SJCRH30 (cell line): ENCODE measurements around the gene STXBP3. TPM values are rescaled to one million over a fixed set of nuclear protein-coding genes. Genes with fewer than 3 reads are reported as not detected.

Experiments used
- DNase-seq, 2 experiments: peaks; one replicate each; pipeline ENCODE4 v3.0.0-alpha.2; 2015 to 2020
- H3K27ac ChIP-seq: fragments of 250-450 bp; sonication (Bioruptor Pico); 2 replicates; pipeline ENCODE4 v1.5.1; 2020; ENCODE audit warnings: mild to moderate bottlenecking, moderate library complexity
- H3K27me3 ChIP-seq: fragments of 250-450 bp; sonication (Bioruptor Pico); 2 replicates; pipeline ENCODE4 v1.5.1; 2020; ENCODE audit warnings: mild to moderate bottlenecking, moderate library complexity
- H3K36me3 ChIP-seq: fragments of 250-450 bp; sonication (Bioruptor Pico); 2 replicates; pipeline ENCODE4 v1.5.1; 2020; ENCODE audit warnings: mild to moderate bottlenecking, moderate library complexity
- H3K4me1 ChIP-seq: fragments of 250-450 bp; sonication (Bioruptor Pico); 2 replicates; pipeline ENCODE4 v1.5.1; 2020; ENCODE audit warnings: mild to moderate bottlenecking, moderate library complexity
- H3K4me3 ChIP-seq: fragments of 250-450 bp; sonication (Bioruptor Pico); 2 replicates; pipeline ENCODE4 v1.5.1; 2020; ENCODE audit warnings: mild to moderate bottlenecking, moderate library complexity
- H3K9me3 ChIP-seq: fragments of 250-450 bp; sonication (Bioruptor Pico); replicated peaks from 2 replicates; pipeline ENCODE4 v1.5.1; 2020; ENCODE audit warnings: mild to moderate bottlenecking, moderate library complexity
- total RNA-seq: library from RNA; depleted of rRNA; stranded (reverse); fragments of >200 nt; shearing (Covaris generic); gene quantifications from 2 replicates; pipeline ENCODE4 v1.2.3, GENCODE V29; 2014

STXBP3 gene
- total RNA-seq, 1 experiment from 2014 or later, result 38.6 TPM

DNA sequence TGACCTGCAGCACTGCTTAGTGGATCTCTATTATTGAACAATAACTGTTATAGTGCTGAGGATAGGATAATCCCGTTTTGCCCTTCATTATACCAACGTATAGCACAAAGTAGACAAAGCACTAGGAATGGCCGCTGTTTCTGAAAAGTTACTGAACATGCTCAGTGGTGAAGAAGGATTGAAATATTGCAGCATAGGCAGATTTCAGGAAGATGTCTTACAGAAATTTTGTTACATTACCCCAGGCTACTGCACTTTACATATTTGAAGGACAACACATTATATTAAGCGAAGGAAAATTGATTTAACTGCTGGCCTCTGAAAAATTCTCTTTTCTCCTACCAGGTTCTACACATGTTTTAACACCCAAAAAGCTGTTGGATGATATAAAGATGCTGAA lies 62.0 kb downstream of the STXBP3 start:
- no peak for DNase-seq
- peaks cover 13% of the 10 kb centered on the region for H3K36me3 ChIP-seq

DNA sequence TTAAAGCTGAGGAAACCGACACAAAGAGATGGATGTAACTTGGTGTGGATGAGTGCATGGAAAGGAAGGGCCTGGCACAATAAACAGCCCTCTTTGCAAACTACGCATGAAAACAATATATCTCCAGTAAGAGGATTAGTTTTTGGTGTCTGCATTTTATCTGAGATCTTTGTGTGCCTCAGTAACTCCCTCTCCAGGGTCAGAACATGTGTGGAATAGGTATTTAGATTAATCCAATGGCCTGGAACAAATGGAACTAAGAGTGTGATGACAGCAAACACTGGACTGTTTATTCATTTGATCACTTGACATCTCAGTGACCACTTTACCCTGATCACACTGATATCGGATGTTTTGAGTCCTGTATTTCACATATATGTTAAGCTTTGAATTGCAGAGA lies 65.1 kb downstream of the STXBP3 start:
- no peak for DNase-seq
- H3K4me3 ChIP-seq, result no peak overlapping the region
- no peaks in the 10 kb centered on the region for H3K27me3 ChIP-seq
- peaks cover 10% of the 10 kb centered on the region for H3K4me1 ChIP-seq
- no peak overlapping the region for H3K27ac ChIP-seq
- no peaks in the 10 kb centered on the region for H3K9me3 ChIP-seq
- peaks cover 10% of the 10 kb centered on the region for H3K36me3 ChIP-seq

More for the DNA sequence above, 62.0 kb downstream of the STXBP3 start:
- no peak overlapping the region for H3K4me3 ChIP-seq
- H3K27ac ChIP-seq, result no peak overlapping the region
- H3K27me3 ChIP-seq, result no peaks in the 10 kb centered on the region
- H3K4me1 ChIP-seq, result no peaks in the 10 kb centered on the region
- no peaks in the 10 kb centered on the region for H3K9me3 ChIP-seq

DNA sequence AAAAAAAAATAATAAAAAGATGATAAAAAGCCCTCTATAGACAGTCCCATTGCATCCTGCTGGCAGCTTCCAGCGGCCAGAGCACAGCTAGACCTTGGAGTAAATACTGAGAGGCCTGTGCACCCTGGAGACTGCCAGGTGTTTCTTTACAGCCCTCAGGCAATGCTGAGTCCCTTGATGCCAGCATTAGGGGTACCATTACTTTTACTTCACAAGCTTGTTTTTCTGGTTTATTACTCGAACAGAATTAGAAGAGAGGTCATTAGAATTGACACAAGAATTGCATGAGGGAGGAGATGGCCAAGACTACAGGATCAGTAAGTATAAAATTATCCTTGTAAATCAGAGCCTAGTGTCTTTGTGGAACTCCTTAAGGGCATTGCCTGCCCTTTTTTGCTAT lies 66.9 kb downstream of the STXBP3 start:
- H3K4me1 ChIP-seq, result peaks cover 13% of the 10 kb centered on the region
- no peak overlapping the region for H3K27ac ChIP-seq
- H3K9me3 ChIP-seq, result no peaks in the 10 kb centered on the region
- no peak for DNase-seq
- H3K36me3 ChIP-seq, result peaks cover 4% of the 10 kb centered on the region
- H3K27me3 ChIP-seq, result no peaks in the 10 kb centered on the region
- no peak overlapping the region for H3K4me3 ChIP-seq

DNA sequence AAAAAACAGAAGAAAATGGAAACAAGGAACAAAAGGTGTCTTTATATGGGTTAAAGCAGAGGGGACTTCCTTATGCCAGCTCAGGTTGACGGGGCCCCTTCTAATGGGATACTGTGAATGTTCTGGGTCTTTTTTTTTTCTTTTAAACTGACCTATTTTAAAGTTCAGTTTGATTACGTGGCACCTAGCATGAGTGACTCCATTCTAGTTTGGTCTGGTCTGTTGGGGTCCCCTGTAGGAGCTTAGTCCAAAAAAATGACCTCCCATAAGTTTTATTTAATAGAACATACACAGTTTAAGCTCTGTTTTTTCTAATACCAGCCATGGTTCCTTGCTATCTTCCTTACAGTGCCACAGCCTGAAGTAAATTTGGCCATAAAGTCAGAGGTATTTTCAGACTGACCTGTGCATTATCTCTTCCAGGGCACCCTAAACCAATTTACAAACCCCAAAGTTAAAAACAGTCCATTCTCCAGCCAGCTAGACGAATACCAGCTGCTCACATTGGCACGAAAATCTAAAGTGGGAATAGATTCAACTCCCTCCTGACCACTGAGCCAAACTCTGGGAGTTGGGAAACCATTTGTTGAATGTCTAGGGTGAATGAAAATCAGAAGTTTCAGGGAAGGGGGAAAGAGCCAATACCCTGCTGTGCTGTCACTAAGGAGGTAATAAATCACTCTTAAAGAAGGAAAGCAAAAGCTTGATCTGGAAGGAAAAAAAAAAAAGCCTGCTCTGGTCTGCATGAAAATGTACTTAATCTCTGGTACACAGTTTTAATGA lies 68.1 kb downstream of the STXBP3 start:
- Histone ChIP-seq H3K27me3 (no peaks in the 10 kb centered on the region), H3K27ac (no peak overlapping the region), H3K4me3 (no peak overlapping the region), H3K4me1 (peaks cover 13% of the 10 kb centered on the region), H3K36me3 (no peaks in the 10 kb centered on the region; the same call in 1 of the 2 replicates), H3K9me3 (no peaks in the 10 kb centered on the region)
- no peak for DNase-seq

DNA sequence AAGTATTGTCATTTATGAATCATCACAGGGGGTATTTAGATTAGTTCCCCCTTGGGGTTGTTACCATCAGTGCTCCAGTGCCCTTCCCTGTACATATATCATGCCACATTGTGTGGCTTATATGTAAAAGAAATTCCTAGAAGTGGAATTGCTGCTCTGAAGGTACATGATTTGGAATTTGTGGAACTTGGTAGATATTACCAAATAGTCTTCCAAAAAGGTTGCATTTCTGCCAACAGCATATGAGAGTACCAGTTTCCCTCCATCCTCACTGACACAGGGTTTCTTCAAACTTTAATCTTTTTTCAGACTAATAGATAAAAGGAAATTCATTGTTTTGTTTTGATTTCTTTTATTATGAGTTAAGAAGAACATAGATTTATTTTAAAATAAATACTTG lies 69.1 kb downstream of the STXBP3 start:
- DNase-seq, result peak in 1 of 2 experiments; percentile 15
- Histone ChIP-seq H3K36me3 (no peaks in the 10 kb centered on the region; the same call in 1 of the 2 replicates), H3K4me1 (peaks cover 13% of the 10 kb centered on the region), H3K27me3 (no peaks in the 10 kb centered on the region), H3K4me3 (peak overlapping the region; percentile 49), H3K27ac (peak overlapping the region; percentile 97), H3K9me3 (no peaks in the 10 kb centered on the region)

DNA sequence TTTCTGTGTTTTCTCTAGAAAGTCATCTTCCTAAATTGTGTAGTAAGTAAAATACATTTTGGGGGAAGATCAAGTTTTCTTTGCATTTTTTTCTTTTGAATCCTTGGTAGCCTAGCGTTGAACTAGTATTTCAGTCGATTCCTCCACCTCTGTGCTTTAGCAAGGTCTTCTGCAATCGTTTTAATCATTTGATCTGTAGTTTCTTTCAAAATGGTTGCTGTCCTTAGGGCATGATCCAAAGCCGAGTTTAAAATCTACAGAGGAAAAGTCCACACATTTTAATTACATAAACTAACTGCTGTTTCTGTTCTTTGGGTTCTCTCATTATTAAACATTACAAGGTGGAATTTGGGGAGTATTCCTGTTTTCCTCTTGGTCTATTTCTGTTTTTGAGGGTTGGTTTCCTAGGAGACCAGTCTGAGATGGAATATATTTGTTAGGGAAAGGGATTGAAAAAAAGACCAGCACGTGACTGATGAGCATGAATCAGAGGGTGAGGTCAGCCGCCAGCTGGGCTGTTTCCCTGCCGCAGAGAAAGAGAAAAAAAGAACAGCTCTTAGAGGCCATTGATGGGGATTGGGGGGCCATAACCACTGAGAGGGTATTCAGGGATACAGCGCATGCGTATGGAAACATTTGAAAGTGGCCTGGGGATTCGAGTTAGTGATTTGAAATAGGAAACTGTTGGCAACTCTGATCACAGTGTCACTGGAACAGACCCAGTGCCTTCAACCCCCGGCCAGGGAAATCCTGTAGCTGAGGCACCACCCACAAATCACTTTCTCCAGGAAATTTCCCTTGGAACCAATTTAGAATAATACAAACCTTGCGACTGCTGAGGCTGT lies 69.8 kb downstream of the STXBP3 start:
- H3K9me3 ChIP-seq, result no peaks in the 10 kb centered on the region
- peaks cover 13% of the 10 kb centered on the region for H3K4me1 ChIP-seq
- no peaks in the 10 kb centered on the region for H3K36me3 ChIP-seq
- DNase-seq, result peak; percentile 96 to 98
- H3K4me3 ChIP-seq, result peak overlapping the region; percentile 49
- peak overlapping the region; percentile 97 for H3K27ac ChIP-seq
- no peaks in the 10 kb centered on the region for H3K27me3 ChIP-seq

DNA sequence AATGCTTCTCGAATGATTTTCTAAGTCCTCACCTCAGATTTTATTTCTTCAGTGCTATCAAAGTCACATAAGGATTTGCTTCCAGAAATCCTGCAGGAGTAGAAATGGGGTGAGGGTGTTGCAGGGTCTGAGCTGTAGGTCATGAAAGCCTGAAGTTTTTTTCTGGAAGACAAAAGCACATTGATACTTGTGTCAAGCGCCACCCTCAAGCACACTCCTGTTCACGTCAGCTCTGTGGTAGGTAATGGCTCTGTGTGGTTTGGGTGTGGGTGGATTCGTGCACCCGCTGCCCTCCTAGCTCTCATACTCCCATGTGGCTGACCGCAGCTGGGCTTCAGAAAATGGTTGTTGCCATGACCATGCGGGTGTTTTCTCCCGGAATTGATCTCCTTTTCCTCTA lies 70.5 kb downstream of the STXBP3 start:
- Histone ChIP-seq H3K4me3 (peak overlapping the region; percentile 49), H3K27ac (peak overlapping the region; percentile 97), H3K9me3 (no peaks in the 10 kb centered on the region), H3K4me1 (peaks cover 13% of the 10 kb centered on the region), H3K36me3 (no peaks in the 10 kb centered on the region), H3K27me3 (no peaks in the 10 kb centered on the region)
- DNase-seq, result peak; percentile 87 to 94

DNA sequence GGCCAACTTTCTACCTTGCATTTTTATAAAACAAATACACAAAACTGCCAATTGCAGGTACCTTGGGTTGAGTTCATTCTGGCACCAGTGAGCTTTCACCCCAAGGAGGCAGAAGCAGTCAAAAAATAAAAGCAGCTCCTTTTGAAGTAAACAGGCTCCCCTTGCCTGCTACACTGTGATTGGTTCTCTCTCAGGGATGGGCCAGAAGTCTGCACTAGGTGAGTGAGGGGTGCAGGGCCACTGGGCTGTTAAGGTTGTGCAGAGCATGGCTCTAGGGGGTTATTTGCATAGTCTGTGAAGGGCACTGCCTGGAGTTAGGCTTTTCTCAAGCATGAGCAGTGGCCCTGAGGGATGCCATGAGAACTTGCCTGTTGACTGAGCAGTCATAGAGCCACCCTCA lies 71.3 kb downstream of the STXBP3 start:
- Histone ChIP-seq H3K4me1 (peaks cover 13% of the 10 kb centered on the region), H3K27me3 (no peaks in the 10 kb centered on the region), H3K4me3 (peak overlapping the region; percentile 49), H3K36me3 (no peaks in the 10 kb centered on the region), H3K27ac (peak overlapping the region; percentile 97), H3K9me3 (no peaks in the 10 kb centered on the region)
- no peak for DNase-seq

DNA sequence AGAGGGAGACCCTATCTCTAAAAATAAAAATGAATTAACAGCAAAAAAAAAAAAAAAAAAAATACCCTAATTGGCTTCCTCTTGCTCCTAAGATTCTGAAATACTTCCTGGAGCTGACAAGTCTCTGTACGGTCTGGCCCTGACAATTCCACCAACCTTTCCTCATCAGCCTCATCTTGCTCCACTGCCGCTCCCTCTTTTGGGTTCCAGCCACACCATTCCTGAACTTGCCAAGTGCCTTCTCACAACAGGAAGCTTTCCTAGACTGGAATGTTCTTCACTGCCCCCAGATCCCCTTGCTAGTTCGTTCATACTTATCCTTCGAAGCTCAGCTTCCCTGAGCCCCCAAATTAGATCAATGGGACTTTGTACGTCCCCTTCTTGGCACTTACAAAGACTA lies 73.4 kb downstream of the STXBP3 start:
- Histone ChIP-seq H3K4me1 (peaks cover 13% of the 10 kb centered on the region), H3K4me3 (no peak overlapping the region), H3K36me3 (no peaks in the 10 kb centered on the region), H3K9me3 (no peaks in the 10 kb centered on the region), H3K27me3 (no peaks in the 10 kb centered on the region), H3K27ac (no peak overlapping the region)
- no peak for DNase-seq

DNA sequence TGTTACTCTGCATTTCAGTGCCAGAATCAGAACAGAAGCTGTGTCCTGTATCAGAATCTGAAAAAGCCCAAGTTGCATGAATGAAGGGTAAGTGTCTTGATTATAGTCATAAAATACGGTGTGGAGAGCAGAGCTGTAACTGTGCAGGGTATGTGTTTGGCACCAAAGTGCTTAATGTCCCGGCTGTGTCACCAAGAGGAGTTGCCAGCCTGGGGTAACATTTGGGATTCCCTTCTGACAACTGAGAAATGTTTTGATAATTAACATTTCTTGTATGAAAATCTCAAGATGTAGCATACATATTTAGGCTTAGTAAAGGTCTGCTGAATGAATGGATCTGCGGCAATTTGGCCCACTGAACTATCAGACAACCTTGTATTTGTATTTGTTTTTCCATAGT lies 77.2 kb downstream of the STXBP3 start:
- H3K27me3 ChIP-seq, result no peaks in the 10 kb centered on the region
- no peaks in the 10 kb centered on the region for H3K9me3 ChIP-seq
- no peak for DNase-seq
- H3K27ac ChIP-seq, result no peak overlapping the region
- peaks cover 6% of the 10 kb centered on the region; the same call in 1 of the 2 replicates for H3K4me1 ChIP-seq
- H3K36me3 ChIP-seq, result no peaks in the 10 kb centered on the region
- H3K4me3 ChIP-seq, result no peak overlapping the region

DNA sequence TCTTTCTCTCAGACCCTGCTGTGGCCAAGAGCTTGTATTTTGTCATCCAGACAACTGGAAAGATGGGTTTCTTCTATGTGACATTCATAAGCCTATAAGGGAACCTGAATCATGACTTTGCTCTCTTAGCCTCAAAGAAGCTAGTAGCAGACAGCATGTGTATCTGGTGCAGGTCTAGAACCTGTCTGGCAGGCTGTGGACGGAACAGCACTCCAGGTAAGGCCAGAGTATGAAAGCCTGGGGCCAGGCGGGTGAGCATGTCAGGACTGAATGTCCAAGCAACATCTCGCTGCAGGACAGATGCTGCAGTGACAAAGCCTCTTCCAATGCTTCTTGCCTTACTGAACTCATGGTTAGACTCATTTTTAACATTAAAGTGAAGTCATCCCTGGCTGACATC lies 77.6 kb downstream of the STXBP3 start:
- Histone ChIP-seq H3K27ac (no peak overlapping the region), H3K4me1 (peaks cover 10% of the 10 kb centered on the region; the same call in 1 of the 2 replicates), H3K9me3 (no peaks in the 10 kb centered on the region), H3K4me3 (no peak overlapping the region), H3K27me3 (no peaks in the 10 kb centered on the region), H3K36me3 (no peaks in the 10 kb centered on the region)
- DNase-seq, result no peak

DNA sequence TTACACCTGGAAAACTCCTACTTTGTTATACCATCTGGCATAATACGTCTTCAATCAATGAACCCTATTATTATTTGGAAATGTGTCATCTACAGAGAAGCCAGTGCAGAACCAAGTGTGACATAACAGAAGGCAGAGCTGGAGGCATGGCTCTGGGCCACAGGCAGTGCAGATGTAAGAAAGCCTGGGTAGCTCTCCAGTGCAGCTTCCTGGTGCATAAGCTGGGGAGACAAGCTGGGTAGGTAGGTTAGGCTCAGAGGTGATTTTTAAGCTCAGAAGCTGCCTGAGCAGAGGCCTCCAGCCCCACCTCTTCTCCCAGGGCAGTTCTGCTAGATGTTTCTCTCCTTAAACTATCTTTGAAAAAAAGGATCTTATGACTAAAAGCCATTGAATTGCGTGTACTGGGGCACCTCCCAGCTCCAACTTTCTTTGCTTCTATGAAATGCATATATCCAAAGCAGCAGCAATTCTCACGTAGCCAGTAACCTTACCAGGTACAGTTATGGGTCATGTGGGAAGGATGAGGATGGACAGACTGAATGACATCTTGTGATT lies 79.7 kb downstream of the STXBP3 start:
- H3K27me3 ChIP-seq, result no peaks in the 10 kb centered on the region
- H3K36me3 ChIP-seq, result no peaks in the 10 kb centered on the region
- H3K27ac ChIP-seq, result no peak overlapping the region
- H3K4me1 ChIP-seq, result peaks cover 26% of the 10 kb centered on the region
- no peaks in the 10 kb centered on the region for H3K9me3 ChIP-seq
- no peak overlapping the region for H3K4me3 ChIP-seq
- no peak for DNase-seq

DNA sequence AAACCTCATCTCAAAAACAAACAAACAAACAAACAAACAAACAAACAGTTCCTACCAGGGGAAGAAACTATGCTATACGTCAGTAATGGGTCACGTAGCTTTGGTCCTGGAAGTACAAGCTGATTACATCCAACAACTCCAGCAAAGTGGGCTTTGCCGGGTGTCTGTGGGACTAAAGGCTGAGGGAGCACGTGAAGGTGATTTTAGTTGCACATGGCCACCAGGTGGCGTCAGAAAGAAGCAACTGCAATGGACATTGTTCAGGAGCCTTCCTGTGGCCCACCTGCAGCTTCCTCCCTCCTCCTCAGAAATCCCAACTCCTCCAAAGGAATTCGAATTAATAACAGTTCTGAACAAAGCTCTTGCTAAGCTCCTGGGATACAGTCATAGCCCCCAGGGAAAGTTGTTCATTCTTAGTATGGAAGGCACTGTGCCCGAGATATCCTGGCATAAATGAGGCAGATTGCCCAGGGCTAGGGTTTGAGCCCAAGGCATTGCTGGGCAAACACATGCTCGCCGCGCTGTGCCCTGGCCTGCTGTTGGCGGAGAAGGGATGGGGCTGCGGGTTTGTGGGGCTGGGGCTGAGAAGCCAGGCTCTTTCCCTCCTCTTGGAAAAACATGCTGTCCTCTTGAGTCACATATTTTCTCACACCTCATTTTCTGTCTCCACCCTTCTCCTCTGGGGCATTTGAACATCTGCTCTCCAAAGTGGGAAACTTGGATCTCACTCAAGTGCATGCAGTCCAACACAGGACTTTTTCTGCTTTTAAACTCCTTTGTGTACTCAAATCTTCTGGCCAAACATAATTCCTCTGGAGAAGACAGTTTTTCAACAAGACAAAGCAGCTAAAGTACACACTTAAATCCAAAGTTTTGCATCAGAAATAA lies 81.8 kb downstream of the STXBP3 start:
- peak; percentile 76 to 90 for DNase-seq
- Histone ChIP-seq H3K9me3 (no peaks in the 10 kb centered on the region), H3K4me1 (peaks cover 27% of the 10 kb centered on the region), H3K4me3 (no peak overlapping the region), H3K27ac (no peak overlapping the region), H3K36me3 (no peaks in the 10 kb centered on the region), H3K27me3 (no peaks in the 10 kb centered on the region)

DNA sequence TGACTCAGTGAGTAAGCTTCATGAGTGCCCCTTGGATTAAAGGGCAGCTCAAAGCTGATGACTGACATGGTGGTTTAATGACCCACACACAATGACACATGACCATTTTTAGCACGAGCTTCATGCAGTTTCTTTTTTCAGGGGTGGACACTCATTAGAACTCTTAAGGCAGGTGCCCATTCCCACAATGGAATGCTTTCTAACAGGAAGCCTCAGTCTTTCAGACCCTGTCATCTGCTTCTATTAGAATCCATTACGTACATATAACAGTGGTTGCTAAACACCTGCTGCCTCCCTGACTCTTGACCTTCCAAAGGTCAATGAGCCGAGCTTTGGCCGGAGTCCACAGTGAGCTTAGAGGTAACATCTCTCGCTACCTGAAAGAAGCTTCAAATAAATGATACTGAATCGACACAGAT lies 83.0 kb downstream of the STXBP3 start:
- no peaks in the 10 kb centered on the region for H3K9me3 ChIP-seq
- peak in 1 of 2 experiments; percentile 33 for DNase-seq
- H3K4me3 ChIP-seq, result no peak overlapping the region
- no peaks in the 10 kb centered on the region for H3K27me3 ChIP-seq
- no peaks in the 10 kb centered on the region for H3K36me3 ChIP-seq
- peaks cover 27% of the 10 kb centered on the region for H3K4me1 ChIP-seq
- peak overlapping the region; percentile 52; the same call in 1 of the 2 replicates for H3K27ac ChIP-seq
